H1 (cell line): ENCODE measurements around the gene ZYX. TPM values are rescaled to one million over a fixed set of nuclear protein-coding genes. Genes with fewer than 3 reads are reported as not detected.

Source experiments
- CTCF ChIA-PET: fragments of 300-600 bp; sonication (Branson Sonifier 250); formaldehyde crosslinking; loops from one replicate; lab custom pipeline; 2021; ENCODE audit not compliant: partially characterized antibody; lab: Charles Lee
- POLR2A ChIA-PET: fragments of 300-600 bp; sonication (Branson Sonifier 250); formaldehyde crosslinking; loops from one replicate; lab custom pipeline; 2021; ENCODE audit warnings: inconsistent platforms; ENCODE audit not compliant: partially characterized antibody; lab: Charles Lee
- DNase-seq, 2 experiments: peaks; one replicate each; pipeline versions ENCODE4 v3.0.0 to v3.0.0-alpha.2; 2010 to 2022; ENCODE audit warnings: low spot score in 2 of 2, low read depth in 1 of 2, mixed read lengths in 1 of 2
- FAIRE-seq: peaks from 2 replicates; lab custom pipeline; 2011; peaks lifted over from hg19 to GRCh38; lab: Jason Lieb, UNC
- H2AFZ ChIP-seq: 2 replicates; pipeline ENCODE4 v1.8.1; 2012; ENCODE audit warnings: low read length, inconsistent platforms
- H2AK5ac ChIP-seq: 2 replicates; pipeline ENCODE4 v1.6.1; 2013; ENCODE audit warnings: low read depth, low read length
- H2BK120ac ChIP-seq: replicated peaks from 2 replicates; pipeline ENCODE3; 2013; ENCODE audit warnings: low read depth, low read length, inconsistent platforms
- H2BK12ac ChIP-seq: 2 replicates; pipeline ENCODE4 v1.6.1; 2013; ENCODE audit warnings: low read depth, low read length
- H2BK15ac ChIP-seq: 2 replicates; pipeline ENCODE4 v1.6.1; 2013; ENCODE audit warnings: low read length
- H2BK20ac ChIP-seq: 2 replicates; pipeline ENCODE4 v1.6.1; 2013; ENCODE audit warnings: low read length
- H2BK5ac ChIP-seq: 2 replicates; pipeline ENCODE4 v1.6.1; 2013; ENCODE audit warnings: low read depth, low read length
- H3K14ac ChIP-seq: 2 replicates; pipeline ENCODE4 v1.6.1; 2013; ENCODE audit warnings: inconsistent platforms; ENCODE audit not compliant: insufficient read length
- H3K18ac ChIP-seq: 2 replicates; pipeline ENCODE4 v1.6.1; 2013; ENCODE audit warnings: low read length; ENCODE audit errors: extremely low read depth
- H3K23ac ChIP-seq: 2 replicates; pipeline ENCODE4 v1.6.1; 2013; ENCODE audit warnings: inconsistent platforms; ENCODE audit not compliant: insufficient read length
- H3K23me2 ChIP-seq: 2 replicates; pipeline ENCODE4 v1.6.1; 2013; ENCODE audit warnings: low read depth, low read length
- H3K27ac ChIP-seq: 2 replicates; pipeline ENCODE4 v1.6.1; 2011; ENCODE audit warnings: low read depth, low read length, inconsistent platforms
- H3K27me3 ChIP-seq, 4 experiments: replicated peaks in 1 of 4; 1 replicate in 1 of 4; 2 replicates in 3 of 4; pipeline versions ENCODE4 v1.6.1 to v1.8.1; 2011 to 2013; ENCODE audit warnings: low read length in 3 of 4, mild to moderate bottlenecking in 3 of 4, inconsistent platforms in 2 of 4, mixed read lengths in 2 of 4, moderate library complexity in 1 of 4; ENCODE audit not compliant: control insufficient read depth in 3 of 4, insufficient read depth in 3 of 4; ENCODE audit errors: extremely low read depth in 1 of 4
- H3K36me3 ChIP-seq, 4 experiments: 2 replicates each; pipeline versions ENCODE4 v1.6.1 to v1.8.1; 2011 to 2013; ENCODE audit warnings: mild to moderate bottlenecking in 4 of 4, low read length in 3 of 4, moderate library complexity in 2 of 4, control low read depth in 1 of 4, inconsistent platforms in 1 of 4; ENCODE audit not compliant: insufficient read depth in 4 of 4, control insufficient read depth in 2 of 4
- H3K4ac ChIP-seq: replicated peaks from 2 replicates; pipeline ENCODE3; 2013; ENCODE audit warnings: low read length, low read depth, mixed read lengths, inconsistent platforms; ENCODE audit not compliant: insufficient read length
- H3K4me1 ChIP-seq, 4 experiments: replicated peaks in 1 of 4; 1 replicate in 1 of 4; 2 replicates in 3 of 4; pipeline versions ENCODE4 v1.6.1 to v1.8.1; 2011 to 2013; ENCODE audit warnings: low read length in 3 of 4, inconsistent platforms in 2 of 4, mixed read lengths in 1 of 4; ENCODE audit not compliant: insufficient read depth in 4 of 4, control insufficient read depth in 3 of 4
- H3K4me2 ChIP-seq, 2 experiments: 2 replicates each; pipeline versions ENCODE4 v1.6.1 to v1.8.1; 2011 to 2013; ENCODE audit warnings: low read depth in 2 of 2, low read length in 2 of 2, control low read depth in 1 of 2, inconsistent platforms in 1 of 2, mild to moderate bottlenecking in 1 of 2; ENCODE audit not compliant: insufficient read depth in 1 of 2
- H3K4me3 ChIP-seq, 4 experiments: fragments of 200-600, 300-600 bp in 1 of 4; sonication (generic), shearing (Covaris generic), sonication (Bioruptor Twin) in 1 of 4; 2 replicates each; pipeline versions ENCODE4 v1.5.1 to v1.8.1; 2011 to 2016; ENCODE audit warnings: low read length in 4 of 4, low read depth in 3 of 4, control low read depth in 2 of 4, inconsistent platforms in 2 of 4, mild to moderate bottlenecking in 2 of 4, mixed read lengths in 1 of 4, moderate library complexity in 1 of 4; ENCODE audit not compliant: insufficient read depth in 2 of 4; ENCODE audit errors: extremely low read depth in 1 of 4
- H3K56ac ChIP-seq: replicated peaks from 2 replicates; pipeline ENCODE3; 2013; ENCODE audit warnings: low read depth, mild to moderate bottlenecking, mixed read lengths, low read length, inconsistent platforms; ENCODE audit not compliant: insufficient read length
- H3K79me1 ChIP-seq: 2 replicates; pipeline ENCODE4 v1.6.1; 2013; ENCODE audit warnings: low read depth, low read length, control low read depth
- H3K79me2 ChIP-seq, 2 experiments: 2 replicates each; pipeline versions ENCODE4 v1.6.1 to v1.8.1; 2012 to 2013; ENCODE audit warnings: low read length in 2 of 2, mild to moderate bottlenecking in 2 of 2, inconsistent platforms in 1 of 2; ENCODE audit not compliant: insufficient read depth in 2 of 2, control insufficient read depth in 1 of 2
- H3K9ac ChIP-seq, 4 experiments: replicated peaks in 1 of 4; 1 replicate in 1 of 4; 2 replicates in 3 of 4; pipeline versions ENCODE4 v1.6.1 to v1.8.1; 2011 to 2013; ENCODE audit warnings: low read depth in 3 of 4, low read length in 3 of 4, control low read depth in 2 of 4, mild to moderate bottlenecking in 2 of 4, moderate library complexity in 2 of 4, inconsistent platforms in 1 of 4; ENCODE audit errors: extremely low read depth in 1 of 4
- H3K9me3 ChIP-seq, 2 experiments: 2 replicates each; pipeline versions ENCODE4 v1.6.1 to v1.8.1; 2012 to 2013; ENCODE audit warnings: mild to moderate bottlenecking in 2 of 2, moderate library complexity in 2 of 2, control low read depth in 1 of 2, inconsistent platforms in 1 of 2, low read depth in 1 of 2, low read length in 1 of 2, mixed read lengths in 1 of 2; ENCODE audit not compliant: insufficient read depth in 2 of 2
- H4K20me1 ChIP-seq, 2 experiments: replicated peaks in 1 of 2; 2 replicates each; pipeline versions ENCODE3 to v1.8.1; 2011 to 2013; ENCODE audit warnings: inconsistent platforms in 2 of 2, low read length in 2 of 2, mild to moderate bottlenecking in 1 of 2; ENCODE audit not compliant: insufficient read depth in 2 of 2, control insufficient read depth in 1 of 2
- H4K5ac ChIP-seq: 2 replicates; pipeline ENCODE4 v1.6.1; 2013; ENCODE audit warnings: low read length, low read depth, mixed read lengths, inconsistent platforms; ENCODE audit not compliant: insufficient read length
- H4K8ac ChIP-seq: 2 replicates; pipeline ENCODE4 v1.8.0; 2013; ENCODE audit warnings: mild to moderate bottlenecking, moderate library complexity, low read length, inconsistent platforms; ENCODE audit not compliant: insufficient read depth; ENCODE audit errors: extremely low read depth
- H4K91ac ChIP-seq: replicated peaks from 2 replicates; pipeline ENCODE3; 2013; ENCODE audit warnings: low read length, mixed read lengths, inconsistent platforms; ENCODE audit not compliant: insufficient read length
- CHD2 ChIP-seq: IDR thresholded peaks from 2 replicates; pipeline ENCODE4 v1.6.1; 2012; ENCODE audit warnings: low read length, improper control_type of control experiment
- JUND ChIP-seq: IDR thresholded peaks from 2 replicates; pipeline ENCODE4 v1.6.1; 2011; ENCODE audit warnings: mild to moderate bottlenecking, improper control_type of control experiment, low read length
- POLR2A ChIP-seq, 2 experiments: IDR thresholded peaks; 1 replicate in 1 of 2; 2 replicates in 1 of 2; pipeline ENCODE4 v1.6.1; 2011; ENCODE audit warnings: low read depth in 2 of 2, low read length in 2 of 2, mild to moderate bottlenecking in 2 of 2; ENCODE audit errors: control extremely low read depth in 1 of 2
- POLR2AphosphoS5 ChIP-seq: IDR thresholded peaks from 2 replicates; pipeline ENCODE4 v1.6.1; 2011; ENCODE audit warnings: low read depth, low read length
- RXRA ChIP-seq: IDR thresholded peaks from 2 replicates; pipeline ENCODE4 v1.6.1; 2011; ENCODE audit warnings: low read depth, mild to moderate bottlenecking, low read length, moderate library complexity; ENCODE audit not compliant: insufficient read depth
- WGBS, 2 experiments: shearing (Covaris generic) in 1 of 2; methylation state at CpG; one replicate each; pipeline versions ENCODE4 v1.1.6 to v1.1.7; 2013 to 2015; ENCODE audit warnings: low lambda C conversion rate in 2 of 2, mixed read lengths in 2 of 2, inconsistent platforms in 1 of 2, low coverage in 1 of 2, missing lambda C conversion rate in 1 of 2; ENCODE audit not compliant: insufficient replicate concordance in 2 of 2, insufficient coverage in 1 of 2, insufficient read length in 1 of 2; ENCODE audit errors: extremely low coverage in 1 of 2, missing lambda C conversion rate in 1 of 2; 5-methylcytosine and 5-hydroxymethylcytosine counted together
- polyA plus RNA-seq, 7 experiments: library from polyadenylated mRNA; depleted of rRNA in 3 of 7; stranded (reverse) in 5 of 7; unstranded in 2 of 7; fragments of >200 nt in 5 of 7; fragments of 200-250 nt in 2 of 7; gene quantifications; 1 replicate in 5 of 7; 2 replicates in 1 of 7; 4 replicates in 1 of 7; pipeline versions ENCODE4 v1.2.1 to v1.2.3, GENCODE V29; 2011 to 2013; ENCODE audit warnings: missing spikeins in 2 of 7, mixed read lengths in 2 of 7
- total RNA-seq: library from RNA; stranded (reverse); fragmentation: NEBNext Ultra II Directional; extraction: Animal tissue kit (Norgen Biotek cat#: 25700); gene quantifications from 2 replicates; pipeline ENCODE4 v1.2.1, GENCODE V29; 2021

Gene ZYX
- total and polyA plus RNA-seq, 2 of the 8 experiments (the other 6 are each of a cell fraction or from before 2014, with no cell fraction given) = 40.6 to 159 TPM

- no peak for DNase-seq
- Histone ChIP-seq H3K4ac (peak overlapping the region; percentile 91), H2BK12ac (peak overlapping the region; percentile 23; the same call in 1 of the 2 replicates), H3K56ac (peak overlapping the region; percentile 48), H4K5ac (no peak overlapping the region), H3K4me2 (peak overlapping the region; percentile 69 to 93), H3K23me2 (peaks cover 8% of the 10 kb centered on the region; the same call in 1 of the 2 replicates), H2AFZ (no peak overlapping the region), H2AK5ac (no peak overlapping the region), H3K14ac (no peak overlapping the region), H3K79me1 (peaks cover 26% of the 10 kb centered on the region), H2BK120ac (no peak overlapping the region), H3K27me3 (no peaks in the 10 kb centered on the region), H2BK15ac (no peak overlapping the region), H3K27ac (peak overlapping the region; percentile 75; the same call in 1 of the 2 replicates), H4K91ac (peak overlapping the region; percentile 25), H3K4me1 (peaks cover 5 to 22% (median 6%) of the 10 kb centered on the region in 4 experiments), H3K23ac (no peak overlapping the region), H2BK20ac (no peak overlapping the region), H3K18ac (no peak overlapping the region; the same call in 1 of the 2 replicates), H3K36me3 (peaks cover 5 to 31% (median 12%) of the 10 kb centered on the region in 4 experiments; a peak in 7 of 8 replicates), H3K79me2 (peaks cover 3 to 55% of the 10 kb centered on the region in 2 experiments; a peak in 3 of 4 replicates), H3K9me3 (no peaks in the 10 kb centered on the region), H4K8ac (peak overlapping the region; percentile 66; the same call in 1 of the 2 replicates), H2BK5ac (0 out of 2 replicates have a peak overlapping the region, but pooled peaks have one; percentile 13), H3K9ac (peak overlapping the region; percentile 31 to 93 (median 80)), H3K4me3 (peak overlapping the region; percentile 76 to 100 (median 88))
- FAIRE-seq = no peak
- CTCF ChIA-PET = interaction anchor here (0.7 to 17.5 kb wide), 2 partner anchors 17 to 26 kb away, joined by 3 to 359 read pairs; partner anchors contain the start of gene EPHA1
- 32% methylated on average over 8 of the region's 21 CpGs; no CpG with 5 or more reads in 1 of the 2 experiments for whole genome bisulfite sequencing, 2 experiments
- POLR2A ChIA-PET = interaction anchor here (0.5 to 19.0 kb wide), 6 partner anchors 15 to 1982 kb away, joined by 3 to 518 read pairs (median 8); partner anchors contain the start of genes EPHA1 and FAM131B
- TF ChIP-seq POLR2AphosphoS5 (0 out of 2 replicates have a peak, but pooled peaks have one; percentile 28), POLR2A (IDR thresholded peaks at IDR 0.05; ENCODE audit: control extremely low read depth in 1 of 2, low read depth in 2 of 2, low read length in 2 of 2) (0 out of 3 replicates have a peak, but pooled peaks of 1 of the 2 experiments have one; percentile 16), RXRA (no peak), CHD2 (no peak), JUND (no peak)
- TF ChIP-seq, all 59 proteins: peak for 2
- H4K20me1 ChIP-seq = peaks cover 24 to 36% of the 10 kb centered on the region in 2 experiments
These were observed 1.1 kb downstream of the ZYX start for GRCh38 chr7:143382126-143382790.
